Mesodermal cell (in vitro differentiated cells): Measurements from ENCODE around the gene IFNE.
"Not testable (repeated sequence)": the region's sequence is repeated elsewhere in the genome, so short reads cannot be mapped to it uniquely, and the experiment has no call there.

Experiments
- H3K27ac ChIP-seq: 2 replicates; pipeline ENCODE4 v1.7.0; 2013; ENCODE audit warnings: mild to moderate bottlenecking, low read depth, low read length, moderate library complexity; ENCODE audit not compliant: severe bottlenecking
- H3K36me3 ChIP-seq: 2 replicates; pipeline ENCODE4 v1.7.1; 2013; ENCODE audit warnings: mild to moderate bottlenecking, low read length, moderate library complexity; ENCODE audit not compliant: control insufficient read depth, insufficient read depth
- H3K4me1 ChIP-seq: one replicate; pipeline ENCODE4 v1.7.1; 2013; ENCODE audit warnings: mild to moderate bottlenecking, low read length; ENCODE audit not compliant: insufficient read depth, control insufficient read depth, poor library complexity, severe bottlenecking
- H3K4me3 ChIP-seq: 2 replicates; pipeline ENCODE4 v1.7.0; 2013; ENCODE audit warnings: low read length, control low read depth, mild to moderate bottlenecking; ENCODE audit not compliant: insufficient read depth, poor library complexity, severe bottlenecking; ENCODE audit errors: extremely low read depth
- H3K9me3 ChIP-seq: 2 replicates; pipeline ENCODE4 v1.7.1; 2013; ENCODE audit warnings: mild to moderate bottlenecking, low read length, moderate library complexity; ENCODE audit not compliant: control insufficient read depth
- WGBS, 2 experiments: methylation state at CpG; one replicate each; pipeline ENCODE4 v1.1.5; 2013; ENCODE audit warnings: missing lambda C conversion rate in 2 of 2; ENCODE audit not compliant: insufficient coverage in 2 of 2; 5-methylcytosine and 5-hydroxymethylcytosine counted together

IFNE gene

GRCh38 chr9:21452681-21453080, 29.4 kb downstream of the IFNE start:
- 92 to 100% methylated on average over 4 of the region's 4 CpGs for WGBS, 2 experiments
- Histone ChIP-seq H3K27ac (no peak overlapping the region), H3K4me3 (no peak overlapping the region), H3K4me1 (peaks cover 9% of the 10 kb centered on the region), H3K36me3 (no peaks in the 10 kb centered on the region), H3K9me3 (no peaks in the 10 kb centered on the region)

DNA sequence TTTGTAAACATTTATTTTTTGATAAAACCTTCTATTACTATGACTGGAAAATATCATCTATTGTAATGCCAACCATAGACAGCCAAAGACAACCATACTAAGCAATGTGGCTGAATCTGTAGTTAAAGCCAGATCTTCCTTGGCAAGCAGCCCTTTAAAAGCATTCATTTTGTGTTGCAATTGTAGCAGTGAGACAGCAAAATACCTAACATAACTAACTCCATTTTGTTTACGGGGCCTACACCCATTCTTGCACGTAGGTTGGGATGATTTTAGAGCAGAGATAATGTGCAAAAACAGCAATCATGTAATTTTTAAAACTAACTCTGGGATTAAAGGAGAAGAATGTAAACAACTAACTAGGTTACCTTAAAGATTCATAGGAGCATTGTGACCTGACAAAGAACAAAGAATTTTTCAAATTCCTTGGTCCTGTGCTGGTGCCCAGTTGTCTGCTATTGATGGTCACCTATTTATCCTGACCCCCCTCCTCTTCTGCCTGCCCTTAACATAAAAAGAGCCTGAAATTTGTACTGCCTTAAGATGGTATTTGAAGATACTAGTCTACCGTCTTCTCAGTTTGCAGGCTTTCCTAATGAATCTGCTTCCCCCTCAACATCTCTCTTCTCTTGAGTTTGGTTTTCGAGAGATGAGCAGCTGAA, 31.2 kb downstream of the IFNE start:
- WGBS, 2 experiments, result no CpG with 5 or more reads among the region's 4 CpGs
- H3K36me3 ChIP-seq, result no peaks in the 10 kb centered on the region
- no peak overlapping the region for H3K4me3 ChIP-seq
- no peak overlapping the region for H3K27ac ChIP-seq
- peaks cover 9% of the 10 kb centered on the region for H3K4me1 ChIP-seq
- H3K9me3 ChIP-seq, result no peaks in the 10 kb centered on the region

- not testable (repeated sequence) for H3K4me1 ChIP-seq, H3K27ac ChIP-seq, H3K36me3 ChIP-seq, H3K4me3 ChIP-seq, H3K9me3 ChIP-seq
- WGBS, 2 experiments, result 95 to 100% methylated on average over 2 to 4 of the region's 5 CpGs
These were observed 32.8 kb downstream of the IFNE start for GRCh38 chr9:21449312-21449711.

DNA sequence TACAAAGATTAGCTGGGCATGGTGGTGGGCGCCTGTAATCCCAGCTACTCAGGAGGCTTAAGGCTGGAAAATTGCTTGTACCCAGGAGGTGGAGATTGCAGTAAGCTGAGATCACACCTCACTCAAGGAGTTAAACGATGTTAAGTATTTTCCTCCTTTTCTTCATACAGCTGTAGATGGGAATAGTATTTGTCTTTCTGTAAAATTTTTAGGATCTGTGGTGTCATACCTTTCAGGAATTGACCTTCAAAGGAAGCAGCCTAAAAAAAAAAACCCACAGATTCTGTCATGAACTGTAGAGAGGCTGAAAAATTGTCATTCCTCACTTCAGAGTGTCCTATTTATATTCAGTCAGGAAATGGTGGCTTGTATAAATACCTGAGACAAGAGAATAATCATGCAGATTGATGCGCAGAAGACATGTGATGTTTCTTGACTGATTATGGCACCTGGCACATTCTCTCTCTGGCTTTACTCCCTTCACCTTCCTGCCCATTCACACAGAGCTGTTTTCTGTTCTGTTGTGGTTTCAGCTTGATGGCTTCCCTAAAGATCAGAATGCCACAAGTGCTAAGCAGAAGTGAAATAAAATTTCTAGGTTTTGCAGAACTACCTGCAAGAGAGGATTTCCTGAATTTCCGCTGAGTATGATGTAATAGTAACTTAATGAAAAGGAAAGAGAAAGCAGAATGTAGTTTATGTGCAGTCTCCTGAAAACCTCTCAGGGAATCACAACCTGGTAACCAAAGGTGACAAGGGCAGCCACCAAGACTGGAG, 38.1 kb downstream of the IFNE start:
- WGBS, 2 experiments, result 83 to 100% methylated on average over 1 to 2 of the region's 4 CpGs
- no peak overlapping the region for H3K4me3 ChIP-seq
- no peaks in the 10 kb centered on the region for H3K9me3 ChIP-seq
- H3K36me3 ChIP-seq, result no peaks in the 10 kb centered on the region
- no peaks in the 10 kb centered on the region for H3K4me1 ChIP-seq
- H3K27ac ChIP-seq, result no peak overlapping the region

DNA sequence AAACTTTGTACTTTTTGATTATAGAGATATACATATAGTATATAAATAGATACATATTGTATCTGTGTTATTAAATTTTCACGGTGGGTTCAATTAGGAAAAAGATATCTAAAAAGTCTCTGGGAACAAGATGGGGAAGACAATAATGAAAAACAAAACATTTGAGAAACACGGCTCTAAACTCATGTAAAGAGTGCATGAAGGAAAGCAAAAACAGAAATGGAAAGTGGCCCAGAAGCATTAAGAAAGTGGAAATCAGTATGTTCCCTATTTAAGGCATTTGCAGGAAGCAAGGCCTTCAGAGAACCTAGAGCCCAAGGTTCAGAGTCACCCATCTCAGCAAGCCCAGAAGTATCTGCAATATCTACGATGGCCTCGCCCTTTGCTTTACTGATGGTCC, 42.0 kb downstream of the IFNE start, which contains the start of gene IFNA1:
TSS of gene IFNA1 (plus strand) at position 301 of the 400 bp plus-strand sequence. CDS start at position 370, 69 bp downstream.
- H3K36me3 ChIP-seq, result no peaks in the 10 kb centered on the region
- H3K4me1 ChIP-seq, result no peaks in the 10 kb centered on the region
- WGBS, 2 experiments, result 78 to 100% methylated on average over 1 of the region's 4 CpGs
- no peak within 1 kb of the TSS for H3K27ac ChIP-seq
- H3K9me3 ChIP-seq, result no peaks in the 10 kb centered on the region
- H3K4me3 ChIP-seq, result no peak within 1 kb of the TSS

DNA sequence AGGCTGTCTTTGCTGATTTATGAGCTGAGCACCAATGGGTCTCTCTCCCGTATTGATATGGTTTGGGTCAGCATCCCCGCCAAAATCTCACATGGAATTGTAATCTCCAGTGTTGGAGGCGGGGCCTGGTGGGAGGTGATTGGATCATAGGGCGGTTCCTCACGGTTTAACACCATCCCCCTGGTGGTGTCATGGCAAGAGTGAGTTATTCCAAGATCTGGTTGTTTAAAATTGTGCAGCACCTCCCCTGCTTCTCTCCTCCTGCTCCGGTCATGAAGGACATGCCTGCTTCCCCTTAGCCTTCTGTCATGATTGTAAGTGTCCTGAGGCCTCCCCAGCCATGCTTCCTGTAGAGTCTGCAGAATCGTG, 47.1 kb downstream of the IFNE start:
- not testable (repeated sequence) for H3K36me3 ChIP-seq, H3K4me3 ChIP-seq, H3K27ac ChIP-seq, H3K4me1 ChIP-seq, H3K9me3 ChIP-seq
- 89 to 100% methylated on average over 1 to 2 of the region's 7 CpGs for WGBS, 2 experiments

GRCh38 chr9:21434202-21435014, 47.7 kb downstream of the IFNE start:
- Histone ChIP-seq H3K9me3 (no peaks in the 10 kb centered on the region), H3K4me1 (no peaks in the 10 kb centered on the region), H3K27ac (no peak overlapping the region), H3K36me3 (no peaks in the 10 kb centered on the region), H3K4me3 (no peak overlapping the region)
- 77% methylated on average over 4 of the region's 9 CpGs; no CpG with 5 or more reads in 1 of the 2 experiments for WGBS, 2 experiments

DNA sequence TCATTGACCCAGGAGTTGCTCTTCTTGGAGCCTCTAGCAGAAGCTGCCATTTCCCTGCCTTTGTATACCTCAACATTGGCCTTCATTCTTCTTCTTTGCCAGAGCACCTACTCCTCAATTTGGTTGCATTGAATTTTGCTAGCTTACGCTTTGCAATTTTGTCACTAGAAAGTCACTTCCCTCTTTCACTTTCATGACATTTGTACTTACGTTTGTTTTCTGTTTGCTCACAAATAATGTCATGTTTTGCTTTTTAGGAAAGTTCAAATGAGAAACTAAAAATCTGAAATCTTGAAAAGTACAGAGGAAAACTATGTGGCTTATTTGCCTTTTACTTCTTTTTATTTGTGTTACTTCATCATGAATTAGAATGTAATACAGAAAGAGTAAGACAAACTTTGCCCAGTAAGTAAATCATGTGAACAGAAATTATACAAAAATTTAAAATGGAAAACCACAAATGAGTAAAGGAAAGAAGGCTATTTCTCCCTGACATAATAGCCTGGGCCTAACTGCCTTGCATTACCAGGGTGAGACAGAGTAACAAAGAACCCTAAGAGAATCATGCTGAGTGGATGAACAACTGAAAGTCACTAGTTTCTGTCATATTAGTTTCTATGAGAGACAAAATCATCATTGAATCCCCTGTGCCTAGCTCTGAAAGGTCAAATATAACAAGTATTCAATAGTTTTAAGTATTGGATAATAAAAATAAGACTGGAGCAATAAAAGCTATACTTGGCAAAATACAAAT, 49.3 kb downstream of the IFNE start:
- H3K36me3 ChIP-seq, result no peaks in the 10 kb centered on the region
- no peaks in the 10 kb centered on the region for H3K4me1 ChIP-seq
- no peaks in the 10 kb centered on the region for H3K9me3 ChIP-seq
- WGBS, 2 experiments, result 80 to 89% methylated on average over 1 of the region's 2 CpGs
- no peak overlapping the region for H3K27ac ChIP-seq
- H3K4me3 ChIP-seq, result no peak overlapping the region
